GM13976 (cell line): ENCODE data around the gene WBP4.
"Not testable (repeated sequence)": the region's sequence is repeated elsewhere in the genome, so short reads cannot be mapped to it uniquely, and the experiment has no call there.

Source experiments
- DNase-seq: peaks from one replicate; pipeline ENCODE4 v3.0.0; 2012; ENCODE audit warnings: low spot score
- CTCF ChIP-seq: IDR thresholded peaks from 2 replicates; pipeline ENCODE4 v1.5.1; 2012; ENCODE audit warnings: borderline replicate concordance, mild to moderate bottlenecking; ENCODE audit not compliant: insufficient read depth; ENCODE audit errors: extremely low read depth, missing control alignments, control extremely low read depth
- in situ Hi-C: fragments of 300-500 bp; cut with MboI; formaldehyde crosslinking; loops from one replicate; pipeline ENCODE4 v1.12.0; 2022; ENCODE audit warnings: low sequenced_read_pairs, mixed read lengths, inconsistent platforms; ENCODE audit not compliant: unreplicated experiment

Gene WBP4

GRCh38 chr13:41040584-41041334, 20.6 kb upstream of the WBP4 start:
- no peak for DNase-seq
- in situ Hi-C loops, result no loop called here
- TF ChIP-seq CTCF, result no peak

GRCh38 chr13:41042419-41042818, 18.9 kb upstream of the WBP4 start:
- in situ Hi-C loops, DNase-seq: not testable (repeated sequence)

DNA sequence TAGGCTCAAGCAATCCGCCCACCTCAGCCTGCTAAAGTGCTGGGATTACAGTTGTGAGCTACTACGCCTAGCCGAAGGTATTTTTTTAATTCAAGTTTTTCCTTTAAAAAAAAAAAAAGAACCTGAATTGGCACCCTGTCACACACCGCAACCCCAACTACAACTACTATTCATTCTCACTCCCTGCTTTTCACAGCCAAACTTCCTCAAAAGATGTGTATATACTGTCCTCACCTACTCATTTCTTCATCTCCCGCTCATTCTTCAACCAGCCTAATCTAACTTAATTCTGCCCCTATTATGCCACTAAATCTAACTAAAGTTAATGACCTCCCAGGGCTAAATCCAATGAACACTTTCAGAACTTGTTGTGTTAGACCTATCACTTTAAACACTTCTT, 12.7 kb upstream of the WBP4 start:
- in situ Hi-C loops, result no loop called here
- DNase-seq, result no peak
- TF ChIP-seq CTCF, result no peak

DNA sequence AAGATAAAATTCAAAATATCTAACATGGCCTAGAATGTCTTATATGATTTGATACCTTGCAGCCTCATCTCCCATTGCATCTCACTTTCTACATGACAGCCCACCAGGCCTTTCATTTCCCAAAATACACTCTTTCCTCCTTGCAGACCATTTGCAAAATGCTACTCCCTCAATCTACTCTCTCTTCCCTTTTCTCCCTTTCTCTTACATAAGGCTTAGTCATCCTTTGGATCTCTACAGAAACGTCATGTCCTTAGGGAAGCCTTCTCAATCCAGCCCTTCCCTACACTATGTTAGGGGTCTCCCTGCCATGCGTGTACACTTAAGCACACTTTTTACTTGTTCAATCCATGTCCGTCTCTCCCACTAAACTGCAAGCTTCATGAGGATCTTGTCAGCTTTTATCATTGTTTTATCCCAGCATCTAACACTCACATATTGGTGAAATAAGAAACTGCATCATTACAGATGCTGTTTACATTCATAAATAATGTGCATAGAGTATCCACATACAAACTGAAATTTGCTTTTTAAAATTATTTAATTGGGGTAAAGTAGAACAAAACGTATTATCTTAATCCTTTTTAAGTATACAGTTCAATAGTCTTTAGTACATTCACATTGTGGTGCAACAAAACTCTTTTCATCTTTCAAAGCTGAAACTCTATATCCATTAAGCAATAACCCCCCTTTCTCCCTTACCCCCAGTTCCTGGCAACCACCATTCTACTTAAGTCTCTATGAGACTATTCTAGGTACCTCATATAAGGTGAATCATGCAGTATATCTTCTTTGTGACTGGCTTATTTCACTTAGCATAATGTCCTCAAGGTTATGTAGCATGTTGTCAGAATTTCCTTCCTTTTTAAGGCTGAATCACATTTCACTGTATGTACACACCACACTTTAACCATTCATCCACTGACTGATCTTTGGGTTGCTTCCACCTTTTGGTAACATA, 11.5 kb upstream of the WBP4 start:
- in situ Hi-C loops, result loop anchor here (10.0 to 25.0 kb wide), 2 partner anchors 75 to 262 kb away; partner anchors contain the start of gene SLC25A15
- no peak for TF ChIP-seq CTCF
- no peak for DNase-seq

DNA sequence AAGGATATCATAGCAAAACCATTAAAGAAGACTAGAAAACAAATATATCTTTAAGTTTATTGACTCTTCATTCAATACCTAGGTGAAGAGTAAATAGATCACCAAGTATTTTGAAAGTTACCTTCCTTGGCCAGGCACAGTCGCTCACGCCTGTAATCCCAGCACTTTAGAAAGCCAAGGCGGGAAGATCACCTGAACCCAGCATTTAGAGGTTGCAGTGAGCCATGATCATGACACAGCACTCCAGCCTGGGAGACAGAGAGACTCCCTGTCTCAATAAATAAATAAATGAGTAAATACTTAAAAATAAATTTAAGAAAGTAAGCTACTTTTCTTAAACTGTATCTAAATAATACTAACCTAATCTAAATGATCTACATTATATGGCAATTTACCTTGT, 8.9 kb upstream of the WBP4 start:
- in situ Hi-C loops, result loop anchor here (10.0 to 25.0 kb wide), 2 partner anchors 78 to 265 kb away; partner anchors contain the start of gene SLC25A15
- no peak for TF ChIP-seq CTCF
- DNase-seq, result no peak

- no peak for DNase-seq
- in situ Hi-C loops, result loop anchor here (10.0 to 25.0 kb wide), 2 partner anchors 79 to 266 kb away; partner anchors contain the start of gene SLC25A15
- TF ChIP-seq CTCF, result no peak
Observed at GRCh38 chr13:41053384-41053826, 7.9 kb upstream of the WBP4 start.
